ENCODE data around the gene TMEM198. TPM values are rescaled to one million over a fixed set of nuclear protein-coding genes. Genes with fewer than 3 reads are reported as not detected.

The TMEM198 gene
- total and polyA plus RNA-seq, 2 donors (not counting 3 experiments of a cell fraction or from before 2014, with no cell fraction given) = not detected

- peaks cover 0 to 3% of the 10 kb centered on the region in 2 experiments for H3K27me3 ChIP-seq (ENCODE audit: control insufficient read depth in 2 of 2, insufficient read depth in 2 of 2, low read length in 2 of 2)
- no peaks in the 10 kb centered on the region for H4K20me1 ChIP-seq (replicated peaks; ENCODE audit: control insufficient read depth, extremely low read depth, insufficient read depth, low read length)
- FAIRE-seq = no peak
- H3K4me1 ChIP-seq (ENCODE audit: control insufficient read depth, extremely low read depth, insufficient read depth, low read length) = no peaks in the 10 kb centered on the region
- H3K4me3 ChIP-seq (replicated peaks in 1 of 3; ENCODE audit: insufficient read depth in 1 of 3, low read depth in 1 of 3, low read length in 3 of 3) = no peak overlapping the region
- no TSS peak for BruUV-seq (replicated peaks)
- no peak for DNase-seq (ENCODE audit: low read depth, low spot score)
- POLR2A ChIA-PET = no interaction called here
- no peaks in the 10 kb centered on the region for H3K9me3 ChIP-seq (replicated peaks; ENCODE audit: control insufficient read depth, insufficient read depth, low read length)
- H3K9me1 ChIP-seq (replicated peaks; ENCODE audit: control insufficient read depth, extremely low read depth, insufficient read depth, low read length) = no peaks in the 10 kb centered on the region
- no peak for TF ChIP-seq FOS (IDR thresholded peaks at IDR 0.05; ENCODE audit: borderline replicate concordance, insufficient read depth, low read length)
- no peak for TF ChIP-seq POLR2AphosphoS5 (IDR thresholded peaks at IDR 0.05; ENCODE audit: insufficient read depth, low read depth, low read length)
- TF ChIP-seq MYC (IDR thresholded peaks at IDR 0.05; ENCODE audit: low read depth, low read length) = no peak
- no peak for TF ChIP-seq JUN (IDR thresholded peaks at IDR 0.05; ENCODE audit: borderline replicate concordance, insufficient read depth, insufficient read length, low read depth)
- no peak for TF ChIP-seq POLR2A (IDR thresholded peaks at IDR 0.05; ENCODE audit: low read depth, low read length)
- no peak for TF ChIP-seq CTCF (IDR thresholded peaks at IDR 0.05; ENCODE audit: extremely low read depth in 1 of 2, insufficient read depth in 1 of 2, low read depth in 1 of 2, low read length in 2 of 2)
- no peak for TF ChIP-seq EZH2 (IDR thresholded peaks at IDR 0.05; ENCODE audit: borderline replicate concordance, low read depth, low read length, severe bottlenecking)
- TF ChIP-seq MAX (IDR thresholded peaks at IDR 0.05; ENCODE audit: insufficient read depth, insufficient read length) = no peak
- no peak for TF ChIP-seq GATA2 (IDR thresholded peaks at IDR 0.05; ENCODE audit: insufficient read depth, insufficient read length, low read depth, low read length)
- H2AFZ ChIP-seq (ENCODE audit: low read depth, low read length) = no peak overlapping the region
- no peaks in the 10 kb centered on the region for H3K36me3 ChIP-seq (ENCODE audit: control insufficient read depth in 2 of 2, extremely low read depth in 1 of 2, insufficient read depth in 2 of 2, low read length in 2 of 2)
- dilution Hi-C loops (cut with MboI; ENCODE audit: extremely low pct_ligation_motif_present, low sequenced_read_pairs) = no loop called here
- no peak overlapping the region for H3K27ac ChIP-seq (ENCODE audit: insufficient read depth, low read depth, low read length)
- CTCF ChIA-PET = interaction anchor here (0.7 to 2.9 kb wide), 27 partner anchors 9 to 158 kb away, joined by 3 to 42 read pairs (median 5); partner anchors contain the start of genes CHPF, OBSL1, STK11IP and TMEM198
- H3K79me2 ChIP-seq (ENCODE audit: control insufficient read depth, insufficient read depth, low read length) = no peaks in the 10 kb centered on the region
- H3K9ac ChIP-seq (replicated peaks; ENCODE audit: extremely low read depth, insufficient read depth, low read length) = no peak overlapping the region
- no peak overlapping the region for H3K4me2 ChIP-seq (ENCODE audit: insufficient read depth, low read length)
- intact Hi-C loops (cut with micrococcal nuclease) = no loop called here
Observed at GRCh38 chr2:219561179-219562048, 17.6 kb downstream of the TMEM198 start.
